ENCODE measurements around the gene ARHGAP18.
A peak's percentile ranks its signal among the peaks of the same experiment; 100 is the strongest.

The ARHGAP18 gene

GRCh38 chr6:129619579-129620233, 90.3 kb downstream of the ARHGAP18 start:
- no peak for TF ChIP-seq CTCF (IDR thresholded peaks at IDR 0.05; ENCODE audit: low read depth, low read length)
- no peak for DNase-seq (ENCODE audit: low read depth in 2 of 2)
- no peak overlapping the region for H3K4me3 ChIP-seq (replicated peaks in 1 of 2; ENCODE audit: low read depth in 2 of 2, low read length in 2 of 2)

- H3K4me3 ChIP-seq (replicated peaks in 1 of 2; ENCODE audit: low read depth in 2 of 2, low read length in 2 of 2), result no peak overlapping the region
- no peak for TF ChIP-seq CTCF (IDR thresholded peaks at IDR 0.05; ENCODE audit: low read depth, low read length)
- peak in 1 of 2 donors; percentile 70 for DNase-seq (ENCODE audit: low read depth in 2 of 2)
Observed at GRCh38 chr6:129617986-129618385, 92.0 kb downstream of the ARHGAP18 start.

GRCh38 chr6:129615496-129615895, 94.5 kb downstream of the ARHGAP18 start:
- DNase-seq (ENCODE audit: low read depth in 2 of 2), result no peak
- TF ChIP-seq CTCF (IDR thresholded peaks at IDR 0.05; ENCODE audit: low read depth, low read length), result no peak
- H3K4me3 ChIP-seq (replicated peaks in 1 of 2; ENCODE audit: low read depth in 2 of 2, low read length in 2 of 2), result no peak overlapping the region

- H3K4me3 ChIP-seq (replicated peaks in 1 of 2; ENCODE audit: low read depth in 2 of 2, low read length in 2 of 2), result no peak overlapping the region
- TF ChIP-seq CTCF (IDR thresholded peaks at IDR 0.05; ENCODE audit: low read depth, low read length), result no peak
Observed at GRCh38 chr6:129615020-129615419, 95.0 kb downstream of the ARHGAP18 start.

GRCh38 chr6:129614464-129614863, 95.5 kb downstream of the ARHGAP18 start:
- H3K4me3 ChIP-seq (replicated peaks in 1 of 2; ENCODE audit: low read depth in 2 of 2, low read length in 2 of 2), result no peak overlapping the region

More at GRCh38 chr6:129615020-129615419, 95.0 kb downstream of the ARHGAP18 start:
- no peak for DNase-seq (ENCODE audit: low read depth in 2 of 2)

GRCh38 chr6:129612440-129612839, 97.5 kb downstream of the ARHGAP18 start:
- DNase-seq (ENCODE audit: low read depth in 2 of 2), result no peak
- H3K4me3 ChIP-seq (replicated peaks in 1 of 2; ENCODE audit: low read depth in 2 of 2, low read length in 2 of 2), result no peak overlapping the region
- TF ChIP-seq CTCF (IDR thresholded peaks at IDR 0.05; ENCODE audit: low read depth, low read length), result no peak

More at GRCh38 chr6:129614464-129614863, 95.5 kb downstream of the ARHGAP18 start:
- TF ChIP-seq CTCF (IDR thresholded peaks at IDR 0.05; ENCODE audit: low read depth, low read length), result no peak
- no peak for DNase-seq (ENCODE audit: low read depth in 2 of 2)

GRCh38 chr6:129609635-129610034, 100.3 kb downstream of the ARHGAP18 start:
- H3K4me3 ChIP-seq (replicated peaks in 1 of 2; ENCODE audit: low read depth in 2 of 2, low read length in 2 of 2), result no peak overlapping the region
- TF ChIP-seq CTCF (IDR thresholded peaks at IDR 0.05; ENCODE audit: low read depth, low read length), result no peak
- no peak for DNase-seq (ENCODE audit: low read depth in 2 of 2)
